CD4-positive, alpha-beta memory T cell (primary cell): ENCODE measurements around the gene PLXND1. TPM values are rescaled to one million over a fixed set of nuclear protein-coding genes. Genes with fewer than 3 reads are reported as not detected.
"Not testable (repeated sequence)": the region's sequence is repeated elsewhere in the genome, so short reads cannot be mapped to it uniquely, and the experiment has no call there.

Experiments
- CTCF ChIA-PET: fragments of 350-600 bp; sonication (Branson Sonifier 250); formaldehyde crosslinking; loops from one replicate; lab custom pipeline; 2021; ENCODE audit warnings: inconsistent platforms; ENCODE audit not compliant: partially characterized antibody; lab: Charles Lee
- POLR2A ChIA-PET: fragments of 350-600 bp; sonication (Branson Sonifier 250); formaldehyde crosslinking; loops from one replicate; lab custom pipeline; 2021; ENCODE audit not compliant: partially characterized antibody; lab: Charles Lee
- DNase-seq, 5 donors: peaks; one replicate each; pipeline versions ENCODE4 v3.0.0 to v3.0.0-alpha.2; 2020 to 2022; ENCODE audit warnings: mixed read lengths in 1 of 5
- H3K27ac ChIP-seq: one replicate; pipeline ENCODE4 v1.7.0; 2013; ENCODE audit warnings: low read depth, low read length
- H3K27me3 ChIP-seq: 2 replicates; pipeline ENCODE4 v1.7.0; 2013; ENCODE audit warnings: mild to moderate bottlenecking, low read length, moderate library complexity; ENCODE audit not compliant: insufficient read depth
- H3K36me3 ChIP-seq: 2 replicates; pipeline ENCODE4 v1.7.0; 2013; ENCODE audit warnings: mild to moderate bottlenecking, low read length, moderate library complexity; ENCODE audit not compliant: insufficient read depth
- H3K4me1 ChIP-seq: 2 replicates; pipeline ENCODE4 v1.7.0; 2013; ENCODE audit warnings: mild to moderate bottlenecking, low read length, moderate library complexity; ENCODE audit not compliant: insufficient read depth
- H3K4me3 ChIP-seq, 2 donors: one replicate each; pipeline ENCODE4 v1.7.0; 2013; ENCODE audit warnings: low read length in 2 of 2, mild to moderate bottlenecking in 1 of 2
- H3K9me3 ChIP-seq, 2 donors: one replicate each; pipeline ENCODE4 v1.7.0; 2013; ENCODE audit warnings: low read length in 2 of 2, control low read depth in 1 of 2; ENCODE audit not compliant: control insufficient read depth in 1 of 2
- H3K27ac Mint-ChIP-seq, 7 donors: one replicate each; pipeline ENCODE4 v1.8.0; 2020 to 2021; ENCODE audit warnings: mixed read lengths in 7 of 7, mild to moderate bottlenecking in 6 of 7, inconsistent platforms in 3 of 7, moderate library complexity in 3 of 7
- H3K27me3 Mint-ChIP-seq, 2 donors: one replicate each; pipeline ENCODE4 v1.8.0; 2020 to 2021; ENCODE audit warnings: mixed read lengths in 2 of 2
- H3K36me3 Mint-ChIP-seq, 2 donors: one replicate each; pipeline ENCODE4 v1.8.0; 2020 to 2021; ENCODE audit warnings: mixed read lengths in 2 of 2, inconsistent platforms in 1 of 2, mild to moderate bottlenecking in 1 of 2
- H3K4me1 Mint-ChIP-seq, 4 donors: one replicate each; pipeline ENCODE4 v1.8.0; 2020 to 2021; ENCODE audit warnings: mixed read lengths in 4 of 4, mild to moderate bottlenecking in 1 of 4
- H3K4me3 Mint-ChIP-seq, 8 donors: one replicate each; pipeline ENCODE4 v1.8.0; 2020 to 2021; ENCODE audit warnings: mixed read lengths in 8 of 8, mild to moderate bottlenecking in 7 of 8, moderate library complexity in 6 of 8, inconsistent platforms in 3 of 8
- H3K9me3 Mint-ChIP-seq, 8 donors: one replicate each; pipeline ENCODE4 v1.8.0; 2020 to 2021; ENCODE audit warnings: mixed read lengths in 8 of 8, mild to moderate bottlenecking in 5 of 8, inconsistent platforms in 3 of 8, moderate library complexity in 1 of 8
- intact Hi-C: fragments of 100-400 bp; cut with micrococcal nuclease; formaldehyde crosslinking; loops from one replicate; pipeline ENCODE4 v1.15.1; 2023
- polyA plus RNA-seq, 2 donors: library from polyadenylated mRNA; unstranded; fragments of 300-500 nt; fragmentation: Illumina TruSeq; gene quantifications; one replicate each; pipeline ENCODE4 v1.2.3, GENCODE V29; 2021
- total RNA-seq, 2 experiments: library from RNA; stranded (reverse); gene quantifications; one replicate each; pipeline ENCODE4 v1.2.3, GENCODE V29; 2021

Gene PLXND1
- total and polyA plus RNA-seq, 4 experiments from 2014 or later, result 0.03 to 72.5 (median 40.1) TPM

DNA sequence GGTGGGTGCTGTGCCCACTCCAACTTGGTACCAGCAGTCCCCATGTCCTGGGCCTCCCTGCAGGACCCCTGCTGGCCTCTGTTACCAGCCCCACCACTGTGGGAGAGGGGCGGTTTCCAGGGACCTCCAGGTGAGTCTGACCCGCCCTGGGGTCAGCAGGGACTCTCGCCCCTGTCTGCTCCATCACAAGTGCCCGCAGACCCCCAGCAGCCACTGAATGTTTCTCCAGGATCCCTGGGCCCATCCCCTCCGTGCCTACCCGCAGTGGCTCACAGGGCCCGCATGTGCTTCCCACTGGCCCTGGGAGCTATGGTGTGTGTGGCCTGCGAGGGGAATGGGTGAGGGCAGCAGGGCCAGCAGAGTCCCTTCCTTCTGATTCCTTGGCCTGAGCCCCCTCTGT, 87.9 kb downstream of the PLXND1 start:
- H3K27ac ChIP-seq, result no peak overlapping the region
- Mint-ChIP-seq H3K36me3 (peaks cover 3 to 15% of the 10 kb centered on the region in 2 donors), H3K4me1 (peaks cover 0 to 2% (median 0%) of the 10 kb centered on the region in 4 donors), H3K9me3 (no peaks in the 10 kb centered on the region), H3K27me3 (no peaks in the 10 kb centered on the region), H3K27ac (no peak overlapping the region), H3K4me3 (no peak overlapping the region)
- H3K4me3 ChIP-seq, result no peak overlapping the region
- no peaks in the 10 kb centered on the region for H3K36me3 ChIP-seq
- H3K27me3 ChIP-seq, result no peaks in the 10 kb centered on the region
- POLR2A ChIA-PET, result no interaction called here
- no peak for DNase-seq
- H3K4me1 ChIP-seq, result no peaks in the 10 kb centered on the region
- intact Hi-C loops, result no loop called here
- H3K9me3 ChIP-seq, result no peaks in the 10 kb centered on the region
- CTCF ChIA-PET, result no interaction called here

DNA sequence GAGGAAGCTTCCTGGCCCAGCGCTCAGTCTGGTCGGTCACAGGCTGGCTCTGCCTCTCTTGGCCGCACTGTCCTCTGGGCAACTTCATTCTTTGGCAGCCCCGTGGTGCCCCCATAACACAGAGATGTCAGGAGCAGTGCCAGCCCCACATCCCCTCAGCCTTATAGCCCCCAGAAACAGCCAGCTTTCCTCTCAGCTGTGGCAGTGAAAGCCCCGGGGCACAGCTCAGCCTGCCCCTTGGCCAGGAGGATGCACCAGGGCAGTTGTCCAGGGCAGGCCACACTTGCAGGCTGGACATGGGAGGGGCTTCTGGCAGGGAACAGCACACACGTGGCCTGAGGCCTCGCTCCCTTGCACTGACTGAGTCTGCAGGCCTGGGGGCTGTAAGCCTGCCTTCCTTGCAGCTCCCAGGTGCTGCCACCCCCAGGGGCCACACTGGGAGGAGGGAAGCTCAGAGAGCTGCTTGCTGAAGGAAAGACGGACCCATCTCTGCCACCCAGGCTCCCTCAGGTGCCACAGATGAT, 88.4 kb downstream of the PLXND1 start:
- ChIA-PET CTCF (no interaction called here), POLR2A (no interaction called here)
- Mint-ChIP-seq H3K4me3 (no peak overlapping the region), H3K27ac (no peak overlapping the region), H3K36me3 (peaks cover 6 to 15% of the 10 kb centered on the region in 2 donors), H3K9me3 (no peaks in the 10 kb centered on the region), H3K4me1 (peaks cover 0 to 2% (median 0%) of the 10 kb centered on the region in 4 donors), H3K27me3 (no peaks in the 10 kb centered on the region)
- no peaks in the 10 kb centered on the region for H3K27me3 ChIP-seq
- H3K36me3 ChIP-seq, result no peaks in the 10 kb centered on the region
- H3K4me1 ChIP-seq, result no peaks in the 10 kb centered on the region
- H3K27ac ChIP-seq, result no peak overlapping the region
- DNase-seq, result no peak
- no peak overlapping the region for H3K4me3 ChIP-seq
- no peaks in the 10 kb centered on the region for H3K9me3 ChIP-seq
- intact Hi-C loops, result no loop called here

DNA sequence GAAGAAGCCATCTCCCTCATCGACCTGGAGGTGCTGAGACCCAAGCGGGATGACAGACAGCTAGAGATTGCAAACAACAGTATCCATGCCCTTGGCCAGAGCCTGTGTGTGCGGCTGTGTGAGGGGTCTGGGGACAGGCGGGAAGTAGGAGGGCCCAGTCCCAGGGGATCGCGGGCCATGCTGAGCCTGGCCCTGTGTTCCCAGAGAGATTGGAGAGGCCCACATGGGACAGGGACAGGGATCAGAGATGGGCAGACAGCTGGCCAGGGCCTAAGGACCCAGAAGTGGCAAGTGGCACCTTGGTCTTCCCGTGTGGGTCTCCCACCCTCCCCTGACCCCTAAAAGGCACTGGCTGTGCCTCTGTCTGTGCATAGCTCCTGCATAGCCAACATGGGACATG, 89.0 kb downstream of the PLXND1 start:
- Mint-ChIP-seq H3K4me3 (no peak overlapping the region), H3K27ac (no peak overlapping the region), H3K4me1 (peaks cover 0 to 2% (median 0%) of the 10 kb centered on the region in 4 donors), H3K36me3 (peaks cover 6 to 15% of the 10 kb centered on the region in 2 donors), H3K27me3 (no peaks in the 10 kb centered on the region), H3K9me3 (no peaks in the 10 kb centered on the region)
- H3K9me3 ChIP-seq, result no peaks in the 10 kb centered on the region
- H3K4me1 ChIP-seq, result no peaks in the 10 kb centered on the region
- intact Hi-C loops, result no loop called here
- CTCF ChIA-PET, result no interaction called here
- H3K4me3 ChIP-seq, result no peak overlapping the region
- no peaks in the 10 kb centered on the region for H3K27me3 ChIP-seq
- H3K27ac ChIP-seq, result no peak overlapping the region
- no peak for DNase-seq
- POLR2A ChIA-PET, result no interaction called here
- H3K36me3 ChIP-seq, result peaks cover 1% of the 10 kb centered on the region

- H3K4me1 Mint-ChIP-seq, CTCF ChIA-PET, H3K4me1 ChIP-seq, H3K9me3 ChIP-seq, intact Hi-C loops, H3K27ac ChIP-seq, H3K4me3 ChIP-seq, H3K4me3 Mint-ChIP-seq, POLR2A ChIA-PET, H3K27me3 Mint-ChIP-seq, DNase-seq, H3K36me3 ChIP-seq, H3K27me3 ChIP-seq, H3K9me3 Mint-ChIP-seq: not testable (repeated sequence)
- peaks cover 9 to 19% of the 10 kb centered on the region in 2 donors for H3K36me3 Mint-ChIP-seq
- peak overlapping the region in 3 of 7 donors; percentile 11 to 71 (median 47) for H3K27ac Mint-ChIP-seq
Measured at GRCh38 chr3:129515821-129516432, 90.5 kb downstream of the PLXND1 start.

DNA sequence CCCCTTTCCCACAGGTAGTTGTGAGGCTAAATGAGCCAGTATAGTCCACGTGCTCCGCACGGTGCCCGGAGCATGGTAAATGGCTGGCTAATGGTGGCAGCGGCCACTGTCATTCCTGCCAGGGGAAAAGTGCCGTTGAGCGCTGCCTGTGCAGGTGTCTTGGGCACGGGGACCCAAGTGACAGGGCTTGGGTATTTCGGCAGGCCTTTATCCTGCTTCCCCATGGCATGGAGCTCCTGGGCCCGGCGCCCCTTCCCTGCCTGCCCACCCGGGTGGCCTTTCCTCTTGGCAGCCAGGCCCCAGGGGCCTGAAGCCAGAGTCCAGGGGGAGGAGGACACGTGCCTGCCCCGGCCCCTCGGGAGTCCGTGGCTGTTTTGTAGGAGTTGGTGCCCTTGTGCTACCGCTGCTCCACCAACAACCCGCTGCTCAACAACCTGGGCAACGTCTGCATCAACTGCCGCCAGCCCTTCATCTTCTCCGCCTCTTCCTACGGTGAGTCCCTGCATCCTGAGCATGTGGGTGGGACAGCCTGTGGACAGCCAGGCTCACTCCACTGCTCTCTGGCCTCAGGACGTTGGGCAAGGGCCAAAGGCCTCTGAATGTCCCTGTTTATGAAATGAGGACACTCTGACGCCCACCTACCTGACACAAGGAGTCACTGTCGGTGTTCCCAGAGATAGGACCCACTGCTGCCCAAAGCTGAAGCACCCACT, 91.2 kb downstream of the PLXND1 start:
- H3K27me3 ChIP-seq, intact Hi-C loops, CTCF ChIA-PET, DNase-seq, H3K9me3 Mint-ChIP-seq, H3K27me3 Mint-ChIP-seq, H3K36me3 ChIP-seq, H3K9me3 ChIP-seq, H3K4me1 ChIP-seq, H3K4me1 Mint-ChIP-seq, H3K4me3 Mint-ChIP-seq, H3K4me3 ChIP-seq, H3K27ac ChIP-seq, POLR2A ChIA-PET: not testable (repeated sequence)
- Mint-ChIP-seq H3K36me3 (peaks cover 9 to 19% of the 10 kb centered on the region in 2 donors), H3K27ac (peak overlapping the region in 2 of 7 donors; percentile 16 to 36)

DNA sequence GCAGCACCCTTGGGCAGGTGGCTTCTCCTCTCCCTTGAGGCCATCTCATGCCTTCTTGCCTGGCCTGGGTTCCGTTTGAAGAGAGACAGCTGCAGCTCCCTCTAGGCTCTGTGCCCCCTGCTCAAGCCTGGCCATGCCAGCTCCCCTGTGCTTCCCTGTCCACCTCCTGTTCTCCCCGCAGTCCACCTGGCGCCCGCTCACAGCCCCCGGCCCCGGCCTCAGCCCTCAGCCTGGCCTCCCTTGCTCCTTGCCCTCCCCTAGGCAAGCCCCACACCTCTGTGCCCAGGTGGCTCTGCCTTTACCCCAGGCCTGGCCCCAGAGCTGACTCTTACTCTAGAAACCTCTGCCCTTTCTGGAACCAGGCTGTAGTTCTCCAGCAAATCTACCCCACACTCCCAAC, 91.9 kb downstream of the PLXND1 start:
- H3K4me1 ChIP-seq, result no peaks in the 10 kb centered on the region
- no peak for DNase-seq
- intact Hi-C loops, result no loop called here
- Mint-ChIP-seq H3K4me3 (no peak overlapping the region), H3K27me3 (no peaks in the 10 kb centered on the region), H3K36me3 (peaks cover 9 to 19% of the 10 kb centered on the region in 2 donors), H3K4me1 (peaks cover 0 to 9% (median 6%) of the 10 kb centered on the region in 4 donors), H3K9me3 (no peaks in the 10 kb centered on the region), H3K27ac (peak overlapping the region in 2 of 7 donors; percentile 16 to 51)
- ChIA-PET POLR2A (no interaction called here), CTCF (no interaction called here)
- no peaks in the 10 kb centered on the region for H3K27me3 ChIP-seq
- H3K36me3 ChIP-seq, result peaks cover 4% of the 10 kb centered on the region
- no peaks in the 10 kb centered on the region for H3K9me3 ChIP-seq
- H3K27ac ChIP-seq, result no peak overlapping the region
- no peak overlapping the region for H3K4me3 ChIP-seq

DNA sequence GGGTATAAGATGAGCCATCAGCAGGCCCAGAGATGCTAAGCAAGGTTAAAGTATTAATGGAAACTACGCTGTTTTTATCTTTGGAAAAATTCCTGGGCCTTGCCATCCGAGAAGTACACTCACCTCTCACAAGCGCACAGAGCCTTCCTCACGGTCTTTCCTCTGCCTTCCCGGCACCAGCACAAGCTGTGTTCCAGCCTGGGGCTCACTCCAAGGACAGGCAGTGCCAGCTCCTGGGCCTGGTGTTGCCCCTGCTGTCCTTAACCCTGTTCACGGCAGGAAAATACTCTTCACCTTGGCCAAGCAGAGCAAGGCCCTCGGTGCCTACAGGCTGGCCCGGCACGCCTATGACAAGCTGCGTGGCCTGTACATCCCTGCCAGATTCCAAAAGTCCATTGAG, 92.4 kb downstream of the PLXND1 start:
- peaks cover 4% of the 10 kb centered on the region for H3K36me3 ChIP-seq
- Mint-ChIP-seq H3K36me3 (peaks cover 9 to 19% of the 10 kb centered on the region in 2 donors), H3K9me3 (no peaks in the 10 kb centered on the region), H3K27me3 (no peaks in the 10 kb centered on the region), H3K4me1 (peaks cover 0 to 9% (median 6%) of the 10 kb centered on the region in 4 donors), H3K27ac (peak overlapping the region in 1 of 7 donors; percentile 39), H3K4me3 (peak overlapping the region in 1 of 8 donors; percentile 27)
- no peaks in the 10 kb centered on the region for H3K4me1 ChIP-seq
- POLR2A ChIA-PET, result no interaction called here
- intact Hi-C loops, result no loop called here
- no peak overlapping the region for H3K4me3 ChIP-seq
- no peak for DNase-seq
- CTCF ChIA-PET, result no interaction called here
- H3K27ac ChIP-seq, result no peak overlapping the region
- no peaks in the 10 kb centered on the region for H3K9me3 ChIP-seq
- no peaks in the 10 kb centered on the region for H3K27me3 ChIP-seq
